OCI-LY7 (cell line): ENCODE results near the gene NAT9. TPM values are rescaled to one million over a fixed set of nuclear protein-coding genes. Genes with fewer than 3 reads are reported as not detected.

Source experiments
- BruUV-seq: library from RNA; stranded (reverse); fragments of 400-500 nt; replicated peaks from 2 replicates; lab custom pipeline; 2021; lab: Mats Ljungman, UMichigan
- CTCF ChIA-PET: fragments of 300-600 bp; sonication (Branson Sonifier 250); formaldehyde crosslinking; loops from one replicate; lab custom pipeline; 2022; ENCODE audit warnings: antibody characterized with exemption; ENCODE audit not compliant: unreplicated experiment; lab: Charles Lee
- POLR2A ChIA-PET: fragments of 300-600 bp; sonication (Branson Sonifier 250); formaldehyde crosslinking; loops from one replicate; lab custom pipeline; 2022; ENCODE audit warnings: antibody characterized with exemption; lab: Charles Lee
- DNase-seq: peaks from one replicate; pipeline ENCODE4 v3.0.0-alpha.2; 2015; ENCODE audit warnings: low spot score
- H2AFZ ChIP-seq: fragments of 200-600 bp; sonication (generic), shearing (Covaris generic); 2 replicates; pipeline ENCODE4 v1.6.1; 2014; ENCODE audit warnings: mild to moderate bottlenecking, antibody characterized with exemption, low read length, moderate library complexity
- H3K27ac ChIP-seq: fragments of 200-600 bp; sonication (generic); 2 replicates; pipeline ENCODE4 v1.5.1; 2014; ENCODE audit warnings: mixed run types, low read depth, mild to moderate bottlenecking, moderate library complexity, low read length, inconsistent platforms; ENCODE audit not compliant: poor library complexity, severe bottlenecking
- H3K36me3 ChIP-seq: fragments of 200-600 bp; sonication (generic); 2 replicates; pipeline ENCODE4 v1.6.1; 2014; ENCODE audit warnings: mild to moderate bottlenecking, antibody characterized with exemption, low read length, moderate library complexity, mixed read lengths; ENCODE audit not compliant: insufficient read depth
- H3K4me1 ChIP-seq: fragments of 200-600 bp; sonication (generic); 2 replicates; pipeline ENCODE4 v1.5.1; 2014; ENCODE audit warnings: mild to moderate bottlenecking, low read length; ENCODE audit not compliant: insufficient read depth, poor library complexity, severe bottlenecking
- H3K4me2 ChIP-seq: fragments of 200-600 bp; sonication (generic); 2 replicates; pipeline ENCODE4 v1.6.1; 2014; ENCODE audit warnings: mild to moderate bottlenecking, low read length
- H3K4me3 ChIP-seq: fragments of 200-600 bp; sonication (generic); 2 replicates; pipeline ENCODE4 v1.5.1; 2014; ENCODE audit warnings: mild to moderate bottlenecking, low read depth, low read length; ENCODE audit not compliant: poor library complexity, severe bottlenecking
- H3K79me2 ChIP-seq: fragments of 200-600 bp; sonication (generic); 2 replicates; pipeline ENCODE4 v1.6.1; 2016; ENCODE audit warnings: low read depth, mild to moderate bottlenecking, low read length, moderate library complexity, mixed read lengths; ENCODE audit not compliant: insufficient read depth
- H3K9me2 ChIP-seq: fragments of 200-600 bp; sonication (generic); 2 replicates; pipeline ENCODE4 v1.6.1; 2016; ENCODE audit warnings: mild to moderate bottlenecking, low read length, mixed read lengths; ENCODE audit not compliant: insufficient read depth
- H3K9me3 ChIP-seq: fragments of 200-600 bp; sonication (generic); 2 replicates; pipeline ENCODE4 v1.6.1; 2014; ENCODE audit warnings: mild to moderate bottlenecking, mixed run types, low read length, mixed read lengths
- H4K20me1 ChIP-seq: fragments of 200-600 bp; sonication (generic); 2 replicates; pipeline ENCODE4 v1.6.1; 2014; ENCODE audit warnings: mild to moderate bottlenecking, antibody characterized with exemption, low read length, moderate library complexity, mixed read lengths; ENCODE audit not compliant: insufficient read depth
- CTCF ChIP-seq: fragments of 200-600 bp; sonication (generic); conservative IDR thresholded peaks from 2 replicates; pipeline ENCODE4 v1.5.1; 2014; ENCODE audit warnings: mild to moderate bottlenecking, antibody characterized with exemption, low read length, moderate library complexity, mixed read lengths
- EZH2phosphoT487 ChIP-seq: fragments of 200-600 bp; sonication (generic); IDR thresholded peaks from 2 replicates; pipeline ENCODE4 v1.6.1; 2018; ENCODE audit warnings: low read depth, borderline replicate concordance, mild to moderate bottlenecking, mixed run types, antibody characterized with exemption, low read length, moderate library complexity, mixed read lengths
- intact Hi-C: fragments of 100-400 bp; cut with micrococcal nuclease; formaldehyde crosslinking; loops from one replicate; pipeline ENCODE4 v1.10.0; 2022; ENCODE audit not compliant: unreplicated experiment
- total RNA-seq, 2 experiments: library from RNA; depleted of rRNA in 1 of 2; stranded (reverse); fragments of >200 nt in 1 of 2; shearing (Covaris generic) in 1 of 2; gene quantifications; 2 replicates each; pipeline ENCODE4 v1.2.3, GENCODE V29; 2014 to 2022

The NAT9 gene
- total RNA-seq, 2 experiments from 2014 or later: 77.2 to 87.9 TPM

GRCh38 chr17:74758848-74759168, 17.3 kb downstream of the NAT9 start:
- peak overlapping the region; percentile 3; the same call in 1 of the 2 replicates for H3K4me2 ChIP-seq
- H3K9me2 ChIP-seq: no peaks in the 10 kb centered on the region
- ChIA-PET CTCF (interaction anchor here (0.6 to 2.2 kb wide), 4 partner anchors 10 to 115 kb away, joined by 3 to 10 read pairs (median 4); no protein-coding TSS in a partner anchor), POLR2A (interaction anchor here (0.6 to 1.0 kb wide), 3 partner anchors 9 to 471 kb away, joined by 3 to 4 read pairs (median 3); no protein-coding TSS in a partner anchor)
- no peak overlapping the region for H2AFZ ChIP-seq
- H3K79me2 ChIP-seq: peaks cover 5% of the 10 kb centered on the region; the same call in 1 of the 2 replicates
- intact Hi-C loops: loop anchor here (1.0 kb wide), 1 partner anchor 15 kb away; no protein-coding TSS in a partner anchor
- peaks cover 19% of the 10 kb centered on the region for H3K4me1 ChIP-seq
- no peak for DNase-seq
- TF ChIP-seq EZH2phosphoT487: no peak
- TF ChIP-seq CTCF: no peak
- no peak overlapping the region for H3K27ac ChIP-seq
- H3K4me3 ChIP-seq: no peak overlapping the region
- BruUV-seq: no TSS peak
- peaks cover 8% of the 10 kb centered on the region; the same call in 1 of the 2 replicates for H3K36me3 ChIP-seq
- H4K20me1 ChIP-seq: peaks cover 9% of the 10 kb centered on the region; the same call in 1 of the 2 replicates
- no peaks in the 10 kb centered on the region for H3K9me3 ChIP-seq

GRCh38 chr17:74757931-74758847, 18.0 kb downstream of the NAT9 start:
- CTCF ChIA-PET: interaction anchor here (0.9 kb wide), 1 partner anchor 101 kb away, joined by 3 read pairs; no protein-coding TSS in a partner anchor
- POLR2A ChIA-PET: interaction anchor here (0.6 to 1.0 kb wide), 4 partner anchors 9 to 302 kb away, joined by 3 to 6 read pairs (median 4); no protein-coding TSS in a partner anchor
- Histone ChIP-seq H3K9me3 (no peaks in the 10 kb centered on the region), H3K4me3 (no peak overlapping the region), H3K4me1 (peaks cover 19% of the 10 kb centered on the region), H4K20me1 (peaks cover 9% of the 10 kb centered on the region; the same call in 1 of the 2 replicates), H3K79me2 (peaks cover 5% of the 10 kb centered on the region; the same call in 1 of the 2 replicates), H3K4me2 (no peak overlapping the region), H3K36me3 (peaks cover 9% of the 10 kb centered on the region; the same call in 1 of the 2 replicates), H3K27ac (no peak overlapping the region), H3K9me2 (no peaks in the 10 kb centered on the region), H2AFZ (no peak overlapping the region)
- DNase-seq: no peak
- no TSS peak for BruUV-seq
- intact Hi-C loops: no loop called here
- TF ChIP-seq CTCF (no peak), EZH2phosphoT487 (no peak)
